ENCODE measurements around the gene ZNF311.

- TF ChIP-seq FOXM1 (IDR thresholded peaks at IDR 0.05; ENCODE audit: borderline replicate concordance, low read depth) (no peak), EP300 (IDR thresholded peaks at IDR 0.05; ENCODE audit: borderline replicate concordance) (no peak)
Measured at GRCh38 chr6:29017428-29017802, 12.3 kb upstream of the ZNF311 start.
